Measurements from ENCODE around the gene TRUB1. TPM values are rescaled to one million over a fixed set of nuclear protein-coding genes. Genes with fewer than 3 reads are reported as not detected.

The TRUB1 gene
- total RNA-seq, 1 donor from 2014 or later = 13.6 TPM

- no peak for ATAC-seq
Observed at GRCh38 chr10:114987995-114988394, 50.0 kb downstream of the TRUB1 start.

GRCh38 chr10:114990586-114990985 lies 52.6 kb downstream of the TRUB1 start:
- ATAC-seq = no peak

GRCh38 chr10:114990991-114991390 lies 53.0 kb downstream of the TRUB1 start:
- no peak for ATAC-seq

DNA sequence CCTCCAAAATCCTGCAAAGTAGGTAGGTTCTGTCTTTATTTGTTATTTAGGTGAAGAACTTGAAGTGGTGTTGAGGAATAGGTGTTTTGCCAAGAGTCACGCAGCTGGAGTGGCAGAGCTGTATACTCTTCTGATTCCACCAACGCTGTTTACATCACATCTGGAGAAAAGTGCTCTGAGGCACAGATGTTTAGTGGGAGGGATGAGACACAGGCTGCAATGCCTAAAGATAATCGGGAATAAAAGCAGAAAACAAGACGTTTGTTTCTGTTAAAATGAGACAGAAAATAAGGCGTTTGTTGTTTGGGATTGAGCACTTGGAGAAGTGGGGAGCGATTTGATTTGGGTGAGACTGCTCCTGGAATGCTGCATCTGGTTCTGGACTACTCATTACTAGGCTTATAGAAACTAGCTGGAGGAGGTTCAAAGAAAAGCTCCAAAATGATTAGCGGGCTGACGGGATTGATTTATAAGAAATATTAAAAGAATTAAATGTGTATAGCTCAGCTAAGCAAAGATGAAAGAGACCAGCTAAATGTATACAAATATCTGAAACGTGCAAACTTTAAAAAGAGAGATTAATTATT lies 54.3 kb downstream of the TRUB1 start:
- no peak for ATAC-seq

GRCh38 chr10:114995468-114996247 lies 57.7 kb downstream of the TRUB1 start:
- ATAC-seq = no peak

- ATAC-seq = no peak
Observed at GRCh38 chr10:114996542-114996941, 58.5 kb downstream of the TRUB1 start.

DNA sequence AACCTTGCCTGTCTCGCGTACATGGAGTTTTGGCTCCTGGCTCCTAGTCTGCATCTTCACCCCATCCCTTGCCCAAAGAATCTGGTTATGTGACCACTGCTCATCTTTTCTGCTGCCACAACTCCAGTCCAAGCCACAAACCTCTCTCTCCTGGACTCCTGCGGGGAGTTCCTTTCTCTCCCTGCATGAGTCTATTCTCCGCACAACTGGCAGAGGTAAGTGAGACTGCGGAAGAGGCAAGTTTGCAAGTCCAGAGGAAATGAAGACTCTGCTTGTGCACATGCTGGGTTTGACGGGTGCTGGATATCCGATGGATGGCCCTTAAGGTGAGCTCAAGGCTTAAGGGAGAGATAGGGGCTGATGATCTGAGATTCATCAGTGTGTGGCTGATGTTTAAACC lies 61.0 kb downstream of the TRUB1 start:
- no peak for ATAC-seq

GRCh38 chr10:115001506-115002381 lies 63.7 kb downstream of the TRUB1 start:
- no peak for ATAC-seq

GRCh38 chr10:115003396-115003795 lies 65.4 kb downstream of the TRUB1 start:
- ATAC-seq = no peak

DNA sequence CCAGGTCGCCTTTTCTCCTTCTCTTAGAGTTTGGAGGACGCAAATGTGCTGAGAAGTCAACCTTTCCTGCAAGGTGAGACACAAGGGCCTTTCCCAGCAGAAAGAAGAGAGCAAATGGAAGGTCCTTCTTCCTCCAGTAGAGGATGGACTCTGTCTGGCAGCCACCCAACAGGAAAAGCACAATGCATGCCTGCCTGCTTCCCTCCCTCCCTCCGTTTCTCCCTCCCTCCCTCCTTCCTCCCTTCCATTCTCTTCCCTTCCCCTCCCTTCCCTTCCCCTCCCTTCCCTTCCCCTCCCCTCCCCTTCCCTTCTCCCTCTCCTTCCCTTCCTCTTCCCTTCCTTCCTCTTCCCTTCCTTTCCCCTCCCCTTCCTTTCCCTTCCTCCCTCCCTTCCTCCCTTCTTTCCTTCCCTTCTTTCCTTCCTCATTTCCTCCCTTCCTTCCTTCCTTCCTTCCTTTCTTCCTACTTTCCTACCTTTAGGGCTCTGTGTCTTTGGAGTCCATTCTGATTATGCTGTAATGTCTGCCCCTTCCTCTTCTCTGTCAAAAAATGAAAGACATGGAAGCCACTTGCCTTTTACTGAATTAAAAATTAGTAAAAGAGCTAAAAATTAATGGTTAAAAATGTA lies 66.4 kb downstream of the TRUB1 start:
- ATAC-seq = no peak

DNA sequence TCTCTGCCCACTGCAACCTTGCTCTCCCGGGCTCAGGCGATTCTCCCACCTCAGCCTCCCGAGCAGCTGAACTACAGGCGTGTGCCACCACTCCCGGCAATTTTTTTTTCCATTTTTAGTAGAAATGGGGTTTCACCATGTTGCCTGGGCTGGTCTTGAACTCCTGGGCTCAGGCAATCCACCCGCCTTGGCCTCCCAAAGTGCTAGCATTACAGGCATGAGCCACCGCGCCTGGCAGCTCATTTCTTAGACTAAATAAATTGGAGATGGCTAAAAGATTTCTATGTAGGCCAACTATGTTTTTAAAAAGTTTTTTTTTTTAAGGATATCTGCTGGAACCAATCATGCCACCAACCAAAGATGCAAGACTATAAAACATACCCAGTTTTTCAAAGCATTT lies 67.8 kb downstream of the TRUB1 start:
- ATAC-seq = no peak

GRCh38 chr10:115018185-115018931 lies 80.4 kb downstream of the TRUB1 start:
- no peak for ATAC-seq

GRCh38 chr10:115020449-115020848 lies 82.5 kb downstream of the TRUB1 start:
- no peak for ATAC-seq

DNA sequence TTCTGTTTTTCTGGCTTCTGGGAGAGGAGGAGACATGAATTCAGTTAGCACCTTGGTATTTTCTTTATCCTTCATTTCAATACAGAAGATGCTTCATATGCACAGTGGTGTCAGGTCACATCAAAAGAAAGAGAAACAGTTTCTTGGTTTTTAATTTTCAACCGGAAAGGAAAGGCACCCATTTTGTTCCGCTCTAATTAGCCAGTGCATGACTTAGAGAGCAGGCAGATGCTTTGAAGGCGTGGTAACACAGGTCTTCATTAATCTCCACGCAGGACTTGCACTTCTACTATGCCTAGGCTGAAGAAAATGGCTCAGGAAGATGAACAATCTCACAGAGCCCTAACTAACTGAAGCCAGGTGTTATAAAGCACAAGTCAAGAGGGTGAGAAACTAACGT lies 84.7 kb downstream of the TRUB1 start:
- ATAC-seq = no peak

DNA sequence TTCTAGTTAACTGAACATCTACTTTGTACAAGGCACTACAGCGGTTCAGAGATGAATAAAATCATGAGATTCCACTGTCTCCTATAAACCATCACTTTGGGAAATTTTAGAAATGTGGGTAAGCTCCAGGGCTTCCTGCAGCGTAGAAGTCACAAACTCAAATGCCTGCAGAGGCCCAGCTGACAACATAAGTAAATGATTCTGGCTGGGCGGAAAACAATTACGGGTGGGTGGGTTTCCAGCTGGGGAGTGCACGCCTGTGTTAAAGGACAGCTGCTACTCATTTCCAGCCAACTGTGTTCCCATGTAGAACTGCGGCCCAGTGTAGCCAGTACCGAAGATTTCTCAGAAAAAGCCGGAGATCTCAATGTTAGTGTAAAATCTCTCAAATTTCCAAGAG lies 85.7 kb downstream of the TRUB1 start:
- ATAC-seq = no peak

- ATAC-seq = no peak
Observed at GRCh38 chr10:115024371-115024770, 86.4 kb downstream of the TRUB1 start.

DNA sequence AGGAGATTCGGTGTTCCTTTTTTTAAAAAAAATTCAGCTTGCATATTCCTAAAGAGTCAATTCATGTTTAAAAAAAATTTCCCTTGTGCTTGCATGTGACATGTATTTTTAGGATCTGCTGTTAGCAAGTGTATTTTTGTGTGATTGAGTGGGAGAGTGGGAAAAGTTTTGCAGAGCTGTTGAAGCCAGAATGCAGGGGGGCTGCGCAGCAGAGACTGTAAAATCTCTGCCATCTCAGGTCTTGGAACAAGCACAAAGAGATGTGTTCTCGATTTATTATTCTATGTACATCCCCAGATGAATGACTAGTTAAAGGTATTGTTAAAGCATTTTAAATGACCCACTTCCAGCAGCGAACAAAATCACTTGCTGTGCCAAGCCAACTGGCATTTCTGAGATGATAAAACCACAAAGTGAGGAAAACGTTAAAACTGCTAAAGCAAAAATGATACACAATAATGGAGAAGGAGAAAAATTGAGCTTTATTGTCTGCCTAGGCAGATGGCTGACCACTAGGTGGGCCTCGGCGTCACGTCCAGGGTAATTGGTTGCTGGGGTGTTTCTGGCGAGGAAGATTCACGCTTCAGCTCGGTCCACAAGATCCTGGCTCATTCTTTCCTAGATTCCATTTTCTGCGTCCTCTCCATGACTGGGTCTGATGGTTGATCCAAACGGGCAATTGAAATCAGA lies 88.2 kb downstream of the TRUB1 start:
- no peak for ATAC-seq

GRCh38 chr10:115026746-115027140 lies 88.7 kb downstream of the TRUB1 start:
- no peak for ATAC-seq
